GM23248 (cell line): ENCODE measurements around the gene TRIM40.
A peak's percentile ranks its signal among the peaks of the same experiment; 100 is the strongest.

Source experiments
- EZH2 ChIP-seq: fragments of 200-600 bp; sonication (generic); IDR thresholded peaks from 2 replicates; pipeline ENCODE4 v1.6.1; 2018; ENCODE audit warnings: antibody characterized with exemption, mild to moderate bottlenecking; ENCODE audit not compliant: insufficient read depth, poor library complexity, severe bottlenecking
- EZH2phosphoT487 ChIP-seq: fragments of 200-600 bp; sonication (generic); IDR thresholded peaks from 2 replicates; pipeline ENCODE4 v1.6.1; 2018; ENCODE audit warnings: antibody characterized with exemption, moderate library complexity, mild to moderate bottlenecking, low read depth; ENCODE audit not compliant: insufficient read depth

- TF ChIP-seq EZH2: peak; percentile 59
- no peak for TF ChIP-seq EZH2phosphoT487
These were observed 35.8 kb upstream of the TRIM40 start for GRCh38 chr6:30100154-30100553.
